Activated CD4-positive, alpha-beta T cell treated with anti-CD3 and anti-CD28 coated beads, Interleukin-2, amount 50 U/mL, for 4 hours (primary cell): ENCODE measurements around the gene WHRN.

Experiments used
- DNase-seq, 2 experiments: peaks; one replicate each; pipeline ENCODE4 v3.0.0-alpha.2; 2020

The WHRN gene

GRCh38 chr9:114416906-114417305 is 88.4 kb downstream of the WHRN start:
- no peak for DNase-seq

DNA sequence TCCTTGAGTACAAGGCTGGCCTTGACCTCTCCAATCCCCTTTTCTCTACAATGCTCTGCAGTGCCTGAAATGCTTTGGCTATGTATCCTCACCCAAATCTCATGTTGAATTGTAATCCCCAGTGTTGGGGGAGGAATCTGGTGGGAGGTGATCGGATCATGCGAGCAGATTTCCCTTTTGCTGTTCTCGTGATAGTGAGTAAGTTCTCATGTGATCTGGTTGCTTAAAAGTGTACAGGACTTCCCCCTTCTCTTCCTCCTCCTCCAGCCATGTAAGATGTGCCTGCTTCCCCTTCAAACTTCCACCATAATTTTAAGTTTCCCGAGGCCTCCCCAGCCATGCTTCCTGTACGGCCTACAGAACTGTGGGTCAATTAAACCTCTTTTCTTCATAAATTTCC is 89.0 kb downstream of the WHRN start:
- no peak for DNase-seq

- no peak for DNase-seq
Measured at GRCh38 chr9:114414346-114414745, 90.9 kb downstream of the WHRN start.

DNA sequence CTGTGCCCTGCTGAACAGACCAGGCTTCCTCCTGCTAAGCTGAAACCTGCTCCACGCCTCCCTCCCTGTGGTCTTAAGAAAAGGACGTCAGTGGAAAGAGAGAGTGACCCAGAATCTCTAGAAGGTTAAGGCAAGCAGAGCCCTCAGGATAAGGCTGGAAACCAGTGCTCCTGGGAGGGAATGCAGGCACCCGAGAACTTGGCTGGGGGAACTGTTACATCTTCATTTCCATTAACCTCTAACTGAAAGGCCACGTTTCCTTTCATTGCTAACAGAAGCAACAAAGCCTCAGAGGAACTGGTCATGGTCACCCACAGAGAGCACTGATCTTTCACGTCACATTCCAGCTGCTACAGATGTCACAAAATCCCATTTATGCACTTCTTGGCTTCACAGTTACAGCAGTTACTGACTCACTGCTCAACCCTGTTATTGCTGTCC is 91.4 kb downstream of the WHRN start:
- no peak for DNase-seq

- DNase-seq = no peak
Measured at GRCh38 chr9:114412048-114412683, 93.1 kb downstream of the WHRN start.

DNA sequence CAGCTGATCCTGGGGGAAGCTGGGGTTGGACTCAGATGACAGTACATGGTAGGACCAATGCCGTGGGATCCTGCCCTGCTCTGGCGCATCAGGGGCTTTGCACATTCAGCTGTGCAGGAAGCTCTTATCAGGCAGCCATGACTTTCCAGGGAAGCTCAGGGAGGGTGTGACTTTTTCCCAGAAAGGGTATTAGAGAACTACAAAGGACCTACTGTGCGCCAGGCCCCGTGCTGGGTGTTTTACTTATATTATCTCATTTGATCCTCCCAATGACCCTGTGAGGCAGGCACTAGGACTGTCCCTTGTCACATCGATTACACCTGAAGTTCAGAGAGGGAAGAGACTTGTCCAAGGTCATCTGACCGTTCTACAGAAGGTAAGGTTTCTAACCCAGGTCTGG is 93.8 kb downstream of the WHRN start:
- DNase-seq = no peak

- DNase-seq = no peak
Measured at GRCh38 chr9:114410910-114411309, 94.4 kb downstream of the WHRN start.

- DNase-seq = no peak
Measured at GRCh38 chr9:114409842-114410241, 95.4 kb downstream of the WHRN start.

DNA sequence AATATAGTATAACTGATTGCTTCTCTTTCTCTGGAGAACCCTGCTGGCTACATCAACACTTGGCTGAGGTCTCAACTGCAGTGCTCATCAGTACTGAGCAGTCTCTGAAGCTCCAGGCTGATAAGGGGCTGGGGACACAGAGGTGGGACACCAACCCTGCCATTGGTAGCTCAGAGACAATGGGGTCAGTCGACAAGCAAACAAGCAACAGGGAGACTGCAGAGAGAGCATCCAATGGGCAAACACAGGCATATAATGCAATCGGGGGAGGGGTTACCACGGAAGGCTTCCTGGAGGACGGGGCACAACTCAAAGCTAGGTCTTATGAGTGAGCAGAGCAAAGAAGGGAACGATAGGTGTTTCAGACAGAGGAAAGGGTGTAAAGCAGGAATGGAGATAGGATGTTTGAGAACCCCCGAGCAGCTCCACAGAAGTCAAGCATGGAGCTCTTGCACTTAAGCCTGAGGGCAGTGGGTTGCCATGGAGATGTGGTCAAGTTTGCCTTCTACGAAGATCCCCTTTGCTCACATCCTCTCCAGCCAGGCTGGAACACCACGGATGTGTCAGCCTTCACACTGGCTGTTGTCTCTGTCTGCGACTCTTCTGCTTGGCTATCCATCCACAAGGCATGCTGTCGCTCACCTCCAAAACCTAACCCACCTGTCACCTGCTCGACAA is 96.0 kb downstream of the WHRN start:
- DNase-seq = no peak

DNA sequence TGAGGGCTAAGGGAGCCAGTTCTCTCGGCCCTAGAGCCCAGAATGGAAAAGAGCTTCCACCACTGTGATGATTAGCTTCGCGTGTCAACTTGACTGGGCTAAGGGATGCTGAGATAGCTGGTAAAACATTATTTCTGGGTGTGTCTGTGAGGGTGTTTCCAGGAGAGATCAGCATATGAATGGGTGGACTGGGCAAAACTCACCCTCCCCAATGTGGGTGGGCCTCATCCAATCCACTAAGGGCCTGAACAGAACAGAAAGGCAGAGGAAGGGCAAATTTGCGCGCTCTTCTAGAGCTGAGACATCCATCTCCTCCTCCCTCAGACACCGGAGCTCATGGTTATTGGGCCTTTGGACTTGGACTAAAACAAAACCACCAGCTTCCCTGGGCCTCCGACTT is 96.6 kb downstream of the WHRN start:
- DNase-seq = no peak

DNA sequence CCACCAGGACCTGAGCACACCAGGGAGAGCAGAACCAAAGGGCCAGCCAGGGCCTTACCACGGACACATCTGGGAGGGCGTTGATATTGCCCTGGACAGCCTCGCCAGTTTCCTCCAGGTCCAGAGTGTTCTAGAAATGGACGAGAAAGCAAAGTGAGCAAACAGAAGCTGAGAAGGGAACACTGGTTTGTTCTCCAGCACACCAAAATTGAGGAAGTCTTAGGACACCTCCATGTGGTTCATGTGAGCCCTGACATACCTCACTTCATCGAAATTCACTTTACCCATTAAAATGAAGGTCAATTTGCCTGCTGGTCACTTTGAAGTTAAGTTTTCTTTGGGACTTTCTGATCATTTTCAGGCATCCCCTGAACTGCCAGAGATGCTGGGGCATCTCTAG is 97.4 kb downstream of the WHRN start:
- no peak for DNase-seq

GRCh38 chr9:114406441-114406840 is 98.8 kb downstream of the WHRN start:
- DNase-seq = no peak

DNA sequence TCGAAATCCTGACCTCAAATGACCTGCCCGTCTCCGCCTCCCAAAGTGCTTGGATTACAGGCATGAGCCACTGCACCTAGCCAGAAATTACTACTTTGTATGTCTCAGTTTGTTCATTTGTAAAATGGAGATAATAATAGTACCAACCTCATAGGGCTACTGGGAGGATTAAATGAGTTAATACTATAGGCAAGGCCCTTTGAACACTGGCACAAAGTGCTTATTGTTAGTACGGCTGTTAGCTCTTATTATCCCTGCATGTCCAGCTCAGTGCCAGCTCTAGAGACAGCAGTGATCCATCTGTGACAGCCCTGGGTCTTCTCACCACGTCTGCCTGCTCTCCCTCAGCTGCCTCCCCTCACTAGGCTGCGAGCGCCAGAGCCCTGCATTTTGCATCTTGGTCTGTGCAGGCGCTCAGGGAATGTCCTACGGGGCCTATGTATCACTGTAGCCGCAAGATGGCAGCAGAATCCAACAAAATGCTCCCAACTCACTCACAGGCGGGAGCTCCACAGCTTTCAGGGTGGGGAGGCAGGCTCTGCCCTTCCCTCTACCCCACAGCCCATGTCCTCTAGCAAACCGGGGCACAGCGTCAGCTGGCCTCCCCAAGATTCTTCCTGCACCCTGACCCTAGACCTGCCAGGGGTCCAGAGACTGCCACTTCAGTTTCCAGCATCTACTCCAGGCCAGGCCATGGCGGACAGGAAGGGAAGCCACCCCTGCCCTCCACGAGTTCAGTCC is 99.8 kb downstream of the WHRN start:
- peak; percentile 76 to 77 for DNase-seq

DNA sequence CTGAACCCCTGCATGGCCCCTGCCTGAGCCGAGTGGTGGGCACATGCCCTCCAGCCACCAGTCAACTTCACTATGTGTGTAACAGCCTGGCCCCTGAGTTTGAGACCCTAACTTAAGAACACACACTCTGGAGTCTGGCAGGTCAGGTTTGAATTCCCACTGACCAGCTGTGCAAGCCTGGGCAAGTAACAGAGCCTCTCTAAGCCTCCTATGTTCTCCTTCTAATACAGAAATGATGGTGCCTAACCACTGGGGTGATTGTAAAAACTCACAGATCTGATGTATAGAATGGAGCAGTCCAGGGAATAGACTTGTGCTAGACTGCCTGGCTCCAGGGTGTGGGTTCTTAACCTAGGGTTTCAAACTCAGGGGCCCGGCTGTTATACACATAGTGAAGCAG is 100.7 kb downstream of the WHRN start:
- no peak for DNase-seq

- no peak for DNase-seq
Measured at GRCh38 chr9:114403153-114403756, 102.0 kb downstream of the WHRN start.

DNA sequence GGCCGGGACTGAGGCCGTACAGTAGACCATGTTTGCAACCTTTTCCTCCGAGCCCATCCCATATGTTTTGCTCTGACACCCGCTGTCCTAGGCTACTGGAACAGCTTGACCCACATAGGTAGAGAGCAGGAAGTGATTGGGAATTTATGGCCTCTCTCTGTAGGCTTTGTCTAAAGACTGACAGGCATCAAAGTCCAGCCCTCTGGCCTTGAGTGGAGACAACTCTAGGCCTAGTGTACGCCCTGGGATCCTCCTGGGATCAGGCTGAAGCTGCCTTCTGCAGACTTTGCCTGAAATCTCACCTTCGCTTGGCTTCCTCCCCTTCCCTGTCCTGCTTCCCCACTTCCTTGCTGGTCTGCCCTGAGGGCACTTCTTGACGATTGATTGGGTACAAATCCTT is 103.9 kb downstream of the WHRN start:
- DNase-seq = no peak

GRCh38 chr9:114400772-114401171 is 104.5 kb downstream of the WHRN start:
- DNase-seq = no peak

- DNase-seq = no peak
Measured at GRCh38 chr9:114400219-114400618, 105.1 kb downstream of the WHRN start.

DNA sequence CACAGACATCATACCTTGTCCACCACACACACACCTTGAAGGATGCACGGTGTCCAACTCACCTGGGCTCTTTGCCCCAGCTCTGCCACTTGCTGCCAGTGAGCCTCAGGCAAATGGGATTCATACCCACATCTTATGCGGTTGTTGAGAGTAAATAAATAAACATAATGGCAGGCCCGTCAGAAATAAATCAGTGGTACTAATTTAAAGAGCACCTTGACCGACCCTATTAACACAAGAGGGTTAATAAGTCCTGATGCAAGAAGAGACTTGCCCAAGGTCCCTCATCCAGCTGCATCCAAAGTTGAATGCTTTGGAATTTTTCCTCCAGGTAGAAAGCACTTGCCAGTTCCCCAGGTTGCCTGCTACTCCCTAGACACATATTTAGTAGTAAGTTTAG is 105.9 kb downstream of the WHRN start:
- DNase-seq = no peak

GRCh38 chr9:114397848-114398605 is 107.2 kb downstream of the WHRN start:
- DNase-seq = peak; percentile 94 to 95

DNA sequence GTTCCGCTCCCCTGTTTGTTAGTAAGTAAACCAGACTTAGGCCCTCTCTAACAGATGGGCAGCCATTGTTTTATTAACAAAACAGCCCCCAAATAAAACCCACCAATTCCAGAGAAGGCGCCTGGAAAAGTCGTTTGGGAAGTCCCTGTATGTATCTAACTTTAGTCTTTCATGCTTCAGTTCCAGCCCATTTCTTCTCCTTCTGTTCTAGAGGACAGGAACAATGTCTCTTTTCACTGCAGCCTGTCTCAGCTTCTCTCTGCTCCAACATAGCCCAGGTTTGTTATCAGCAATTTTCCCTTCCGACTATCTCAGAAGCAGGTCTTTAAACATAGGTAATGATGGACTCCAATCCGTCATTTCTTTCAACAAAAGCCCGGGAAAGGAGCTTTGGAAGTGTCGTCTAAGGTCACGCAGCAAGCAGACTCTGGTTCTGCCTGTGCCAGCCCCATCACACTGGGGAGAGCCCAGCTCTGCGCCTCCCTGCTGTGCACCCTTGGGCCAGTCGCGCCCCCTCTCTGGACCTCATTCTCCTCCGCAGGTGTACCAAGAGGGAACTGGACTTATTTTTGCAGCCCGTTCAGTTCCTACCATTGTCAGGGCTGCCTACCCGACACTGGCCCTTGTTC is 107.9 kb downstream of the WHRN start:
- no peak for DNase-seq

DNA sequence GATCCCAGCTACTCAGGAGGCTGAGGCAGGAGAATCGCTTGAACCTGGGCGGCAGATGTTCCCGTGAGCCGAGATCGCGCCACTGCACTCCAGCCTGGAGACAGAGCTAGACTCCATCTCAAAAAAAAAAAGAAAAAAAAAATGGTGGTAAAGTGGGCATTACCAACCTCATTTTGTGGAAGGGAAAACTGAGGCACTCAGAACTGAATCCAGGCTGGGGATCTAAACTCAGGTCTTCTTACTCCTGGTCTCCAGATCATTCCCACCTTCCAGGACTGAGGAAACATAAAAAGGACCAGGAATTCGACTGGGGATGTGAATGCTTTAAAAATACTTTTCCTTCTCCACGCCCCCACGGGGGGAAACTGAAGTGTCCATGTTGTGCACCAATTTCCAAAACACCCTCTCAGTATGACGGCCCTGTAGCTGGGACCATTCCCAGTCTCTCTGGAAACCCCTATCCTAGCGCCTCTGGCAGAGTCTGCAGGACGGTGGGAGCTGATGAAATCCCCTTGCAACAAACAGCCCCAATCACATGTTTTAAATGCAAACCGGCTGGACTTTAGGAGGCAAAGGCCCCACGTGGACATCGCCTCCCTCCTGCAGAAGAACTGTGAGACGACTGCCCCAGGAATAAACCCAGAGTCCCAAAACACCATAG is 108.6 kb downstream of the WHRN start:
- DNase-seq = no peak
